CD4-positive, alpha-beta T cell (primary cell): Measurements from ENCODE around the gene KLHL40. TPM values are rescaled to one million over a fixed set of nuclear protein-coding genes. Genes with fewer than 3 reads are reported as not detected.

Experiments
- ATAC-seq: fragments of 200-7000 bp; cut with Tn5 transposase; one replicate; pipeline ENCODE4 v1.10.0; 2022; ENCODE audit warnings: mild to moderate bottlenecking; ENCODE audit not compliant: poor library complexity
- CTCF ChIA-PET: fragments of 350-600 bp; sonication (Branson Sonifier 250); formaldehyde crosslinking; loops from one replicate; lab custom pipeline; 2021; ENCODE audit warnings: antibody characterized with exemption, inconsistent platforms; lab: Charles Lee
- POLR2A ChIA-PET: fragments of 350-600 bp; sonication (Branson Sonifier 250); formaldehyde crosslinking; loops from one replicate; lab custom pipeline; 2021; ENCODE audit warnings: antibody characterized with exemption, inconsistent platforms; lab: Charles Lee
- DNase-seq, 14 experiments: peaks; one replicate each; pipeline ENCODE4 v3.0.0-alpha.2; 2013 to 2020; ENCODE audit warnings: mixed read lengths in 2 of 14
- H3K27ac ChIP-seq, 2 donors: one replicate each; pipeline versions ENCODE4 v1.5.1 to v1.7.0; 2013; ENCODE audit warnings: low read length in 2 of 2, low read depth in 1 of 2, mild to moderate bottlenecking in 1 of 2
- H3K27me3 ChIP-seq, 2 experiments: 1 replicate in 1 of 2; 2 replicates in 1 of 2; pipeline versions ENCODE4 v1.6.1 to v1.7.0; 2013; ENCODE audit warnings: low read length in 2 of 2, control low read depth in 1 of 2, mild to moderate bottlenecking in 1 of 2, moderate library complexity in 1 of 2; ENCODE audit not compliant: insufficient read depth in 2 of 2, control insufficient read depth in 1 of 2
- H3K36me3 ChIP-seq: one replicate; pipeline ENCODE4 v1.6.1; 2013; ENCODE audit warnings: low read length, control low read depth; ENCODE audit not compliant: insufficient read depth
- H3K4me1 ChIP-seq: one replicate; pipeline ENCODE4 v1.6.1; 2013; ENCODE audit warnings: low read length, control low read depth; ENCODE audit not compliant: insufficient read depth
- H3K4me3 ChIP-seq: one replicate; pipeline ENCODE4 v1.5.1; 2013; ENCODE audit warnings: mild to moderate bottlenecking, low read length, moderate library complexity
- H3K9me3 ChIP-seq, 2 experiments: 1 replicate in 1 of 2; 2 replicates in 1 of 2; pipeline versions ENCODE4 v1.6.1 to v1.7.0; 2013; ENCODE audit warnings: low read length in 2 of 2, mild to moderate bottlenecking in 2 of 2, control low read depth in 1 of 2, moderate library complexity in 1 of 2; ENCODE audit not compliant: control insufficient read depth in 1 of 2, insufficient read depth in 1 of 2
- H3K27ac Mint-ChIP-seq: one replicate; pipeline ENCODE4 v1.8.0; 2020; ENCODE audit warnings: mixed read lengths
- H3K27me3 Mint-ChIP-seq: one replicate; pipeline ENCODE4 v1.8.0; 2021; ENCODE audit warnings: mixed read lengths
- H3K36me3 Mint-ChIP-seq: one replicate; pipeline ENCODE4 v1.8.0; 2021; ENCODE audit warnings: low read depth, mixed read lengths
- H3K4me1 Mint-ChIP-seq: one replicate; pipeline ENCODE4 v1.8.0; 2021; ENCODE audit warnings: low read depth, mixed read lengths
- H3K4me3 Mint-ChIP-seq: one replicate; pipeline ENCODE4 v1.8.0; 2020; ENCODE audit warnings: mild to moderate bottlenecking, mixed read lengths
- H3K9me3 Mint-ChIP-seq: one replicate; pipeline ENCODE4 v1.8.0; 2020; ENCODE audit warnings: mixed read lengths
- CTCF ChIP-seq: fragments of 200-600 bp; IDR thresholded peaks from one replicate; pipeline ENCODE4 v1.8.0; 2022; ENCODE audit warnings: antibody characterized with exemption, mild to moderate bottlenecking
- intact Hi-C, 2 experiments: fragments of 100-400 bp; cut with DNase I in 1 of 2; cut with micrococcal nuclease in 1 of 2; formaldehyde crosslinking; loops; one replicate each; pipeline versions ENCODE4 v1.15.1 to v1.9.0; 2023 to 2025; cut with DNase I, micrococcal nuclease
- total RNA-seq, 174 experiments: library from RNA in 2 of 174; stranded (reverse) in 2 of 174; gene quantifications; one replicate each; pipeline ENCODE4 v1.2.3 and lab custom pipeline; 2021 to 2026

KLHL40 gene
- total RNA-seq, 2 experiments from 2014 or later = not detected

GRCh38 chr3:42667523-42668412 lies 17.6 kb upstream of the KLHL40 start:
- ChIA-PET CTCF (no interaction called here), POLR2A (no interaction called here)
- no peaks in the 10 kb centered on the region for H3K4me1 ChIP-seq
- H3K27ac ChIP-seq = no peak overlapping the region
- TF ChIP-seq CTCF = no peak
- no peak overlapping the region for H3K4me3 Mint-ChIP-seq
- no peaks in the 10 kb centered on the region for H3K27me3 Mint-ChIP-seq
- peaks cover 3% of the 10 kb centered on the region for H3K9me3 Mint-ChIP-seq
- intact Hi-C loops = no loop called here
- no peak for ATAC-seq
- no peaks in the 10 kb centered on the region for H3K4me1 Mint-ChIP-seq
- no peak overlapping the region for H3K27ac Mint-ChIP-seq
- H3K27me3 ChIP-seq = no peaks in the 10 kb centered on the region
- no peaks in the 10 kb centered on the region for H3K36me3 Mint-ChIP-seq
- peaks cover 0 to 10% of the 10 kb centered on the region in 2 experiments for H3K9me3 ChIP-seq
- DNase-seq = peak in 1 of 14 experiments; percentile 23
- no peaks in the 10 kb centered on the region for H3K36me3 ChIP-seq
- no peak overlapping the region for H3K4me3 ChIP-seq

GRCh38 chr3:42668413-42668760 lies 16.9 kb upstream of the KLHL40 start:
- CTCF ChIA-PET = no interaction called here

GRCh38 chr3:42668793-42669217 lies 16.5 kb upstream of the KLHL40 start:
- ATAC-seq (no peak), DNase-seq (no peak)
- intact Hi-C loops = no loop called here
- no peak overlapping the region for H3K4me3 ChIP-seq
- no peaks in the 10 kb centered on the region for H3K27me3 Mint-ChIP-seq
- H3K4me3 Mint-ChIP-seq = no peak overlapping the region
- no peaks in the 10 kb centered on the region for H3K36me3 ChIP-seq
- H3K9me3 Mint-ChIP-seq = peaks cover 3% of the 10 kb centered on the region
- POLR2A ChIA-PET = no interaction called here
- H3K4me1 Mint-ChIP-seq = no peaks in the 10 kb centered on the region
- no peaks in the 10 kb centered on the region for H3K4me1 ChIP-seq
- CTCF ChIA-PET = no interaction called here
- peaks cover 0 to 15% of the 10 kb centered on the region in 2 experiments for H3K9me3 ChIP-seq
- H3K36me3 Mint-ChIP-seq = no peaks in the 10 kb centered on the region
- H3K27me3 ChIP-seq = no peaks in the 10 kb centered on the region
- H3K27ac Mint-ChIP-seq = no peak overlapping the region
- H3K27ac ChIP-seq = no peak overlapping the region
- no peak for TF ChIP-seq CTCF

More at GRCh38 chr3:42668413-42668760, 16.9 kb upstream of the KLHL40 start:
- Histone ChIP-seq H3K27me3 (no peaks in the 10 kb centered on the region), H3K9me3 (peaks cover 0 to 15% of the 10 kb centered on the region in 2 experiments), H3K27ac (no peak overlapping the region), H3K4me1 (no peaks in the 10 kb centered on the region), H3K36me3 (no peaks in the 10 kb centered on the region), H3K4me3 (no peak overlapping the region)
- H3K27me3 Mint-ChIP-seq = no peaks in the 10 kb centered on the region
- H3K4me1 Mint-ChIP-seq = no peaks in the 10 kb centered on the region
- POLR2A ChIA-PET = no interaction called here
- H3K27ac Mint-ChIP-seq = no peak overlapping the region
- intact Hi-C loops = no loop called here
- DNase-seq (no peak), ATAC-seq (no peak)
- peaks cover 3% of the 10 kb centered on the region for H3K9me3 Mint-ChIP-seq
- H3K36me3 Mint-ChIP-seq = no peaks in the 10 kb centered on the region
- no peak overlapping the region for H3K4me3 Mint-ChIP-seq
- TF ChIP-seq CTCF = no peak
